Stimulated activated naive CD4-positive, alpha-beta T cell treated with Interleukin-2 at 50 U/mL for 16 hours (primary cell): ENCODE results near the gene CWC27.
"Not testable (repeated sequence)": the region's sequence is repeated elsewhere in the genome, so short reads cannot be mapped to it uniquely, and the experiment has no call there.

ENCODE experiments used
- DNase-seq: peaks from one replicate; lab custom pipeline; 2025; lab: John Stamatoyannopoulos, UW

CWC27 gene

GRCh38 chr5:64789457-64789856 is 20.7 kb downstream of the CWC27 start:
- DNase-seq = no peak

GRCh38 chr5:64790210-64790609 is 21.5 kb downstream of the CWC27 start:
- no peak for DNase-seq

GRCh38 chr5:64792469-64792868 is 23.7 kb downstream of the CWC27 start:
- no peak for DNase-seq

DNA sequence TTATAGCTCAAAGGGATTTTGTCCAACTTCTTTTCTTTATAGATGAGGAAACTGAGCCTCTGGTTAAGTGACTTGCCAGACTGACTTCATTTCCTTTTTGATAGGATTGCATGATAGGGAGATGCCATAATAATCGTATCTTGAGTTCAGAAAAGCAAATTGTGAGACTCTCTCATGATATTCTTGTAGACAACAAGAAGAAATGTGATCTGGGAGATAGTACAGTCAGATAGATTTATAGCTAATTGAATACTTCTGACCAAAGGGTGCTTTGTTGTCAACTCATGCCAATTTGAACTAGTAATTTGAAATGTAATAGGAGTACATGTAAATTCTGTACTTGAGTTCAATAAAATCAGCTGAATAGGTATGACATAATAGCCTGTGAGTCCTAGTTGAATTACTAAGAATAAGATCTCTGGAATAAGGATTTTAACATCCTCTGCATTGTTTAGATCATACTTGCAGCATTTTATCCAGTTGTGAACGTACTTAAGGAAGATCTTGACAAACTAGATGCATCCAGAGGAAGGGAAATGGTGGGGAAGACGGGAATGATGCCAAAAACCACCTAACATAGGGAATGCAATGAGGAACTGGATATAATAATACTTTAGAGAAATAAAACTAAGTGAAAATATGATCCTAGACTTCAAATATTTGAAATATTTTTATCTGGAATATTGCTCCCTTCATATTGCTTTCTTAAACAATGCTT is 25.5 kb downstream of the CWC27 start:
- DNase-seq = no peak

- DNase-seq = no peak
These were observed 27.6 kb downstream of the CWC27 start for GRCh38 chr5:64796301-64796700.

DNA sequence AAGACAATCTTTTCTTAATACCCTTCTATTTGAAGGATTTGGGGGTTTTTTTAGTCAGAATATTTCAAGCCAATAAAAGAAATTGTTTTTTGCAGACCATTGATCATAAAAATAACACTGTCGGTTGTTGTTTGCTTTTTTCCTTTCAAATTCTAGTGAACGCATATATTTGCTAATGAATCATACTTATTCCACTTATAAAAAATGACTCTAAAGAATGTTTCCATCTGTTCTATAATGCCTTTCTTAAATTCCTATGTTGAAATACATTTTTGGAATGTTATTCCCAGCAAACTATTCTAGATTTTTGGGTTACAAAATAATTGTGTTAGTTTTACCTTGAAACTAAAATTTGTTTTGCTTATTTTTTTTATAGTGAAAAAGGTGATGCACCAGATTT is 32.2 kb downstream of the CWC27 start:
- no peak for DNase-seq

DNA sequence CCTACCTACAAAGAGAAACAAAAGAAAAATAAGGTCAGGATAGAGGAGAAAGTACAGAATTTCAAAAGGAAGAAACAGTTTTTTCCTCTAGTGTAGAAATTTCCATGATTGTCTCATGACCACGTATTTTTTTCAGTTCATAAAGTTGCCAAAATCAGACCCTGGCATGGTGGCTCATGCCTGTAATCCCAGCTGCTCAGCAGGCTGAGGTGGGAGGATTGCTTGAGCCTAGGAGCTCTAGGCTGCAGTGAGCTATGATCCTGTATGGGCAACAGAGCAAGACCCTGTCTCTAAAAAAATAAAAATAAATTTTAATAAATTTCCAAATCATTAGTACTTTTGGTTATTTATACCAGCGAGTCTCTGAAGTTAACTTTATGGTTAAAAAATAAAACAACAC is 37.8 kb downstream of the CWC27 start:
- no peak for DNase-seq

DNA sequence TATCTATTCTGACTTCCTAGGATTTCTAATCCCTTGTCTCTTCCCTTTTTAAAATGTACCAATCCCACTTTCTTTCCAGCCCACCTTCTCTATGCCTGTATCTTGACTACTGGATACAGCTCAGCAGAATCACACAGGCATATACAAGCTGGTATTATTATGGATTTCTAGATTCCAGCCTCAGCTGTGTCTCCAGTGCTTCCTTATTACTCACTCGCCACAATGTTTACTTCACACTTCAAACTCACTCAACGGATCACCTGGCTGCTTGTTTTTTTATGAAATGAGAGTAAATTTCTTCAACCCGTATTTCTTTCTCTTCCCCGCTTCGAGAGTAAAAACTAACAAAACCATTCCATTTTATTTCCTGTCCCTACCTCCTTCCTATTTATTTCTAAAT is 38.8 kb downstream of the CWC27 start:
- DNase-seq = no peak

DNA sequence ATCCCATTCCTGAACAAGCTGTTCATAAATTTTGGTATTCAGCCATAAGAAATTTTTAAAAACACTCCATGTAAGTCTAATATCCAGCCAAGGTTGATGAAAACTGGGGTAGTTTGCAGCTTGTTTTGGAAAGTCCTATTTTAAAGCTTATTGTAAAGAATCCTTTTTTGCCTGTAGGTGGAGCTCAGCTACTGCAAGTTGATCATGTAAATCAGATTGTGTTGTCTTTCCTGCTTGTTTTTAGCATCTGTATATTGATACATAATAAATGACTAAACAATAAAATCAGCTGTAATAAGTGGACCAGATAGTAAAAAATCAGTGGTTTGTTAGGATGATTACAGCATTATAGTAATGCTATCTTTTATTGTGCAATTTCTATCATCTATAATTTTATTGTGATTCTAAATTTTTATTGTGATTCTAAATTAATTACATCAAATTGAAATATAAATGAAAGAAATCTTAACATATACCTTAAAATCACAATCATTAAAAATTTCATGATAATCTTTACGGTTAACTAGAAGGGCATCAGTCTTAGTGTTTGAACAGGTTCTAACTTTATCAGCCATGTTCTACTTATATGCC is 42.4 kb downstream of the CWC27 start:
- no peak for DNase-seq

GRCh38 chr5:64814073-64814472 is 45.3 kb downstream of the CWC27 start:
- DNase-seq = no peak

GRCh38 chr5:64818245-64818644 is 49.5 kb downstream of the CWC27 start:
- no peak for DNase-seq

- DNase-seq = not testable (repeated sequence)
These were observed 50.6 kb downstream of the CWC27 start for GRCh38 chr5:64819345-64819744.

- DNase-seq = no peak
These were observed 53.6 kb downstream of the CWC27 start for GRCh38 chr5:64822320-64822719.

DNA sequence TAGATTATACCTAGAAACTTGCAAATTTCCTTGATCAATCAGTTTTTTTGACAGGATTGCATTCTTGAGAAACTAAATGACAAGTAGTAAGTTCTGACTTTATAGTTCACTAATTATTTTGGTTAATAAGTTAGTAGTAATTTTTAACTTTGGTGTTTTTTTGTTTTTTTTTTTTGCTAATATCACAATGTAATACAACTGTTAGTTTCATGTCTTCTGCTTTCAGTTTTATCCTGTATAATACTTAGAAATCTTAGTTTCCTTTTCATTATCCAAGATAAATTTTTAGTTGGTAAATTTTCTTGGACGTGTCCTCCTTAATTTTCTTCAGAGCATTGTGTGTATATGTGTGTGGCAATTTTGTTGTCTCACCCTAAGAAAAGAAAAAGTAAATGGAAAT is 57.8 kb downstream of the CWC27 start:
- DNase-seq = no peak

DNA sequence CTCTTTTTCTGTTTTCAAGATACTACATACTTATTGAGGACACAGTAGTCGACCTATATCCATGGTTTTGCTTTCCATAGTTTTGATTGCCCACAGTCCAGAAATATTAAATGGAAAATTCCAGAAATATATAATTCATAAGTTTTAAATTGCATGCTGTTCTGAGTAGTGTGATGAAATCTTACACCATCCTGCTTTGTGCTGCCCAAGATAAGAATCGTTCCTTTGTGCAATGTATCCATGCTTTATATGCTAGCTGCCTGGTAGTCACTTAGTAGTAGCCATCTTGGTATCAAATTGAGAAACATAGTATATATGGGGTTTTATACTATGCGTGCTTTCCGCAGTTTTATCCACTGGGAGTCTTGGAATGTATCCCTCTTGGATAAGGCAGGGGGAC is 59.0 kb downstream of the CWC27 start:
- no peak for DNase-seq

- not testable (repeated sequence) for DNase-seq
These were observed 61.9 kb downstream of the CWC27 start for GRCh38 chr5:64830650-64831049.

GRCh38 chr5:64831996-64832395 is 63.3 kb downstream of the CWC27 start:
- DNase-seq = no peak

DNA sequence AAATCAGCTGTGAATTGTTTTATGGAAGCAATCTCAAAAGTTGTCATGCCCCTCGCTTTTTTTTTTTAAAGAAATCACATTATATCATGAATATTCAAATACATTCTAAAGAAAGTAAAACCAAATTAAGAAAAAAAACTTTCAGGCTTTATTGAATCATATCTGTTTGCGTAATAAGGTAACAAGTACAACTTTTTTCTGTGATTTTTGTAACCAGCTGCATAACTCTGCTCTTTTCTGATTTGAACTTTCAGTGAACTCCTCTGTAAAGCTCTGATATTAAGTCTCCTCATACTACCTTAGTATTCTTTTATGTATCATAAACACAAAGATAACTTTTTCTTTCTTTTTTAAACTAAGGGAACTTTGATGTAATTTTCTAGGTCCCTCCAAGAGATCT is 65.3 kb downstream of the CWC27 start:
- DNase-seq = no peak

DNA sequence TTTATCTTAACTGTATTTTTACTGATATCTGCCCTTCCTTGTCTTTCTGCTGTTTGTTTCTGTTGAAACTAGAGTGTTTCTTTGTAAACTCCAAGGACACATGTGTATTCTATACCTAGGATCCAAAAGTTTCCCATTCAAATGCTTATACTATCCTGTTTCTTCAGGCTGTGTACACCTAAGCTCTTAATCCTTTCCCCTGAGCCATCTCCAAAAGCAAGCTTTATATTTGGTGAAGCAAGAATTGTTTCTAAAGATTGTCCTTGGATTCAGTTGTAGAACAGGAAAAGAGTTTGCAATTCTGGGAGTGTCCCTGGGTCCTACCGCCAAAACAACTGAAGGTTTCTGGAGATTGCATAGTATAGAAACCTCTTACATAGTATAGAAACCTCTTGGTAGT is 65.9 kb downstream of the CWC27 start:
- DNase-seq = no peak

DNA sequence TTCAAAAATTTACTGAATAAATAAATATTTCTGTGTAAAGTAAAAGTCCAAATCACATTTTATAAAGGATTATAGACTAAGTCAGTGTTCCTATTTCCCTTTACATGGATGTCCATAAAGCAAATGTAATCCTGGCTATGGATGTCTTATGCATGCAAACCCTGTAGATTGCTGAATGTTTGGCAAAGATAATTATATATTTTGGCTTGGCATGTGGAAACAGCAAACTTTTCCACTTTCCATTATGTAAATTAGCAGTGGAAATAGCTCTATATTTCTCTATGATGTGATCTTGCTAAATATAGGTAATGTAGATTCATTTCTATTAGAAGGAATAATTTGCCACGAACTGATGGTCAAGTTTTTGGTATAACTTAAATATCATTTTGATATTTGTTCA is 66.5 kb downstream of the CWC27 start:
- no peak for DNase-seq

DNA sequence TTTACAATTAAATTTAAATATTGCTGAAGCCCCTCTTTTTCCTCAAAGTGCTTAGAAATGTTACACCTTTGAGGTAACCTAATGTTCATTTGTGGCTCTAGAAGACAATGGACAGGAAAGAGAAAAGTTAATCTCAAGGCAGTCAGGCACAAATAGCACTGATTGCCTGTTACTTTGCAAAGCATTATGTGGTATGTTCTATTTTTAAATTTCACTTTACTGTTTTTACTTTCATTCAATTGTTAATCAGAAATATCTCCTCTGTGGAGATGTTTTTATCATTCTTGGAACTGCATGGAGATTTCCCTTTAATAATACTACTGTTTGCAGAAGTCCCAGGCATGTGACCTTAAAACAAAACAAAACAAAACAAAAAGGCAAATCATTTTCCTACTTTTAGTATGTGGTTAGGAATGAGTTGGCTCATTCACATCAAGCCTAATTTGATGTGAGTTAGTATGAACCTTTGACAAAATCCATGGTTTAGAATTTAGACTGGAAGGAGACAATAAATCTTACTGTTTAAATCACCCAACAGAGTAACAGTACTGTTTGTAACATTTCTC is 67.5 kb downstream of the CWC27 start:
- DNase-seq = no peak

GRCh38 chr5:64836786-64837185 is 68.1 kb downstream of the CWC27 start:
- DNase-seq = no peak

DNA sequence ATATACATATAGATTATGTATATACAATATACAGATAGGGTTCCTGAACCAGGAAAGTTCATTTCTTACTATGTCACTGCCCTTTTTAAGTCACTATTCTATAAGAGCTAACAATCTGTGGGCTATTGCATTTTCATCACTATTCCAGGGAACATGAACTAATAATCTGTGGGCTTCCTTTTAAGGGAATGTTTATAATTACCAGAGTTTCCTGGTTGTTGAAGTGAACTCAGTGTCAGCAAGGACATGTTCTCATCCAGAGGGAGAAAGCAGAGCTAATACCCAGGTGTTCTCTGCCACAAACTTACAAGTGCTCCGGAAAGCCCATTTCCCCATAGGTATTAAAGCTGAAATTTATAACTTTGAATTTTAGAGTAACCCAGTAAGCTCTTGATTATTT is 69.6 kb downstream of the CWC27 start:
- DNase-seq = no peak

- no peak for DNase-seq
These were observed 70.1 kb downstream of the CWC27 start for GRCh38 chr5:64838803-64839202.
